ENCODE measurements around the gene TXNL4A.

TXNL4A gene

DNA sequence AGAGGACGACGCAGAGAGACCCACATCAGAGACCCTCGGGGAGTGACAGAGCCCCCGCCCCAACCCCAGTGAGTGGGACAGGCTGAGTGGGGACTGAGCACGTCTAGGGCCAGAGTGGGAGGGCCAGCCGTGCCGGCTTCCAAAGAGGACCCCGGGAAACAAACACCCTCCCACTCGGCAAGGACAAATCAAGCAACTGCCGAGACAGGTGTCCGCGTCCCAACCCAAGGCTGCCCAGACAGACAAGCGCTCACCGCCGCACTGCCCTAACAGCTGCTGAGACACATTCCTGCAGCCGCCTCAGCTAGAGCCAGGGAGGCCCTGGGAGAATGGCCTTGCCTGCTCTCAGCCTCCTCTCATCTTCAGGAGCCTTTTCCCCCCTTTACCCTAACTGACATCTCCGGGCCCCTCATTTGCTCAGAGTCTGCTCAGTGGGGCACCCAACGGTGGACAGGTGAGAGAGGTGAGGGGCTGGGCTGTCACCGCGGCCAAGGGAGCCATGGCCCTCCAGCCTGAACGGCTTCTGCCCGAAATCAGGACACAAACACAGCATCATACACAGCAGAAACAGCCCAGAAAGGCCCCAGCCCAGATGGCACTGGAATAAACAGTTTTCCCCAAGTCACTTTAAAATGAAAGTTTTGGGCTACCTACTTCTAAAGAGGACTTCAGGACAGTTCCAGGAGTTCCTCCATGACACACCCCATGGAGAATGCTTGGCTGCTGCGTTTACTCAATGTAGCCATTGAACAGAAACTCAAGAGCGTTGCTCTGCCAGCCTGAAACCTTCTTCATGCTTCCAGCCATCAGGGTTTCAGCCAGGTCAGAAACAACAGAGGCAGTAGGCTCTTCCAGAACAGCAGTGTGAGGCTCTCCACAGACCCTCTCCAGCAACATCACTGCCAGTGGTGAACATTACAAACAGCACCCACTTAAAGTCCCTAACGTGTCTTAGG, 60.5 kb downstream of the TXNL4A start:
- no peak overlapping the region for H3K4me3 ChIP-seq (replicated peaks; ENCODE audit: low read depth, low read length)

DNA sequence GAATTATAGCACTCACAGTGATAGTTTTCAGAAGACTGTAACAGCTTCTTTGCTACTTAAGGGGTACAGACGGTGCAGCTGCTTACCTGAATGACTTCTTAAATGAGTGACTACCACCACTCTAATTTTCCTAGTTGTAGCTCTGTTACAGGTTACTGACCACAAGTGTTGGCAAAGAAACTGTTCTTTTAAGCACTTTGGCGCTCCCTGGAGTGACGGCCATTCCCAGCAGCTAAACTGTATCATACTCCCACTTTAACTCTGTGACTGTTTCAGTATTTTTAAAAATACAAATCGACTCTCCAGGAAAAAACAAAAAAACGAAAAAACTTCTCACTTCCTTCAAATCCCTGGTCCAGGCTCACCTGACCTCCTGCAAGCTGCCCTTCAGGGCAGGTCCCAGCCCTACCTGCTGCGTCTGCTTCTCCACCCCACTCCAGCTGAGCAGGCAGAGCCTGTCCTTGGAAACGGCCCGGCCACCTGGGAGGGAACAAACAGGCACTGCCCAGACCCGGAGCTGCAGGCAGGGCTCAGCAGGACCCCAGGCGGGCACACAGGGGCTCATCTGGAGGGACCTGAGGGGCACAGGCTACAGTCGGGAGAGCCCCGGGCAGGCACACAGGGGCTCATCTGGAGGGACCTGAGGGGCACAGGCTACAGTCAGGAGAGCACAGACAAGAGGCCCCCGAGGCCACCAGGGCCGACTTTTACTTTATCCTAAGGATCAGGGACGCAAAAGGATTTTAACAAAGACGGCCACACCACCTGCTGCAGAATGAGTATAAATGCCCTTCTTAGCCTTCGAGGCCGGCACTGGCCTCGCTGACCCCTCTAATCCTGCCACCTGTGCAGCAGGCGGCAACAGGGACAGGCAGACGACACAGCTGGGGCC, 61.4 kb downstream of the TXNL4A start:
- no peak for DNase-seq (ENCODE audit: extremely low read depth, low read depth)
- H3K4me3 ChIP-seq (replicated peaks; ENCODE audit: low read depth, low read length) = no peak overlapping the region
- TF ChIP-seq, protein P1, sequence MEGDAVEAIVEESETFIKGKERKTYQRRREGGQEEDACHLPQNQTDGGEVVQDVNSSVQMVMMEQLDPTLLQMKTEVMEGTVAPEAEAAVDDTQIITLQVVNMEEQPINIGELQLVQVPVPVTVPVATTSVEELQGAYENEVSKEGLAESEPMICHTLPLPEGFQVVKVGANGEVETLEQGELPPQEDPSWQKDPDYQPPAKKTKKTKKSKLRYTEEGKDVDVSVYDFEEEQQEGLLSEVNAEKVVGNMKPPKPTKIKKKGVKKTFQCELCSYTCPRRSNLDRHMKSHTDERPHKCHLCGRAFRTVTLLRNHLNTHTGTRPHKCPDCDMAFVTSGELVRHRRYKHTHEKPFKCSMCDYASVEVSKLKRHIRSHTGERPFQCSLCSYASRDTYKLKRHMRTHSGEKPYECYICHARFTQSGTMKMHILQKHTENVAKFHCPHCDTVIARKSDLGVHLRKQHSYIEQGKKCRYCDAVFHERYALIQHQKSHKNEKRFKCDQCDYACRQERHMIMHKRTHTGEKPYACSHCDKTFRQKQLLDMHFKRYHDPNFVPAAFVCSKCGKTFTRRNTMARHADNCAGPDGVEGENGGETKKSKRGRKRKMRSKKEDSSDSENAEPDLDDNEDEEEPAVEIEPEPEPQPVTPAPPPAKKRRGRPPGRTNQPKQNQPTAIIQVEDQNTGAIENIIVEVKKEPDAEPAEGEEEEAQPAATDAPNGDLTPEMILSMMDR (IDR thresholded peaks at IDR 0.05; ENCODE audit: low read depth, low read length, missing control alignments) = no peak

More for the DNA sequence above, 60.5 kb downstream of the TXNL4A start:
- no peak for DNase-seq (ENCODE audit: extremely low read depth, low read depth)
- TF ChIP-seq, protein P1 (IDR thresholded peaks at IDR 0.05; ENCODE audit: low read depth, low read length, missing control alignments) = no peak

GRCh38 chr18:79926306-79926705, 62.1 kb downstream of the TXNL4A start:
- no peak for DNase-seq (ENCODE audit: extremely low read depth, low read depth)
- H3K4me3 ChIP-seq (replicated peaks; ENCODE audit: low read depth, low read length) = no peak overlapping the region
- TF ChIP-seq, protein P1 (IDR thresholded peaks at IDR 0.05; ENCODE audit: low read depth, low read length, missing control alignments) = no peak

DNA sequence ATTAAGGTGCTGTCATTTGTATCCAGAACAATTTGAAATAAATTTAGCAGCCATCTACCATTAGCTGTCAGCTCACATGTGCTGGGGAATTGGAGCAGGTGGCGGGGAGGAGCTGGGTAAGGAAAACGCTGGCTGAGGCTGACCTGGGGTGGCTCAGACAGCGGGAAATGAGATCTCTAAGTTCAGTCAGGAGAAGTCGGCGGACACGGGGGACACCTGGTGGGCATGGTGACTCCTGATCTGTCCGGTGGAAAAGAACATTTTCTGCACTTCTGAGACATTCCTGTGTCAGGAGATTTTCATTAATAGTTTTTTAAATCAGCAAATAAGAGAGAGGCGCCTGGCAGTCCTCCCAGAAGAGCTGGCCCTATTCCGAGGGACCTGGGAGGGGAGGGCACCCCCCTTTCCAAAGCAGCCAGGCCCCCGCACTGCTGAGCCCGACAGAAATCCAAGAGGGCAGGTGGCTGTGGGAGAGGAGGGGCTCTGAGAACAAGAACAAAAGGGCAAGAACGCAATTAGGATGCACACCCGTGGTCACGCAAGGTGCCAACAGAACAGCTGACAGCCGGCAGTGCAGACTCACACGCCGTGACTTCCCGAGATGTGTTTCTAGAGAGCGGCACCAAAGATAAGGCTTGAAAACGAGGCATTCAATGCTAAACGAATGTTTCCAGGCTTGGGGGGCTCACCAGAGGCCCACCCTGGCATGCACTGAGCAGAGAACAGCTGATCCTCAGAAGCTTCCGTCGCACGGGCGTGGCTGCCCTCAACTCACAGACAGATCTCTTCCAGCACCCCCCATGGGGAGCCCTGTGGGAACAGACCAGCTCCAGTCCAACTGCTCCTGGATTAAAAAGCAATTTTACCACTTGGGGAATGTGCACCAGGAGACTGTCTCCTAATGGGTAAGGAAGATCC, 63.3 kb downstream of the TXNL4A start:
- H3K4me3 ChIP-seq (replicated peaks; ENCODE audit: low read depth, low read length) = no peak overlapping the region
- DNase-seq (ENCODE audit: extremely low read depth, low read depth) = no peak
- TF ChIP-seq, protein P1 (IDR thresholded peaks at IDR 0.05; ENCODE audit: low read depth, low read length, missing control alignments) = no peak

GRCh38 chr18:79923896-79924585, 64.3 kb downstream of the TXNL4A start:
- H3K4me3 ChIP-seq (replicated peaks; ENCODE audit: low read depth, low read length) = no peak overlapping the region
- DNase-seq (ENCODE audit: extremely low read depth, low read depth) = no peak
- TF ChIP-seq, protein P1 (IDR thresholded peaks at IDR 0.05; ENCODE audit: low read depth, low read length, missing control alignments) = no peak
